Measurements from ENCODE around the gene PNP.

GRCh38 chr14:20427231-20428009, 41.8 kb upstream of the PNP start:
- TF ChIP-seq CTCF (IDR thresholded peaks at IDR 0.05) = no peak
- no peak for TF ChIP-seq POLR2A (IDR thresholded peaks at IDR 0.05)
